ENCODE results near the gene SGK2. TPM values are rescaled to one million over a fixed set of nuclear protein-coding genes. Genes with fewer than 3 reads are reported as not detected.
A peak's percentile ranks its signal among the peaks of the same experiment; 100 is the strongest.

The SGK2 gene
- total and polyA plus RNA-seq, 2 of the 13 experiments (the other 11 are each of a cell fraction or from before 2014, with no cell fraction given): 6.2 to 29.4 TPM

GRCh38 chr20:43569282-43569681 lies 10.5 kb downstream of the SGK2 start:
- no peak for FAIRE-seq
- BruUV-seq (replicated peaks): no TSS peak
- Histone ChIP-seq H3K9ac (ENCODE audit: insufficient read depth, low read depth, low read length) (no peak overlapping the region), H2AFZ (ENCODE audit: low read length) (no peak overlapping the region), H3K36me3 (replicated peaks in 1 of 2; ENCODE audit: control insufficient read depth in 1 of 2, insufficient read depth in 2 of 2, low read length in 2 of 2) (peaks cover 0 to 19% of the 10 kb centered on the region in 2 experiments; a peak in 4 of 5 replicates), H3K27ac (ENCODE audit: extremely low read length, insufficient read depth, low read length) (no peak overlapping the region), H3K4me1 (ENCODE audit: insufficient read depth, low read length) (peaks cover 11% of the 10 kb centered on the region), H3K27me3 (ENCODE audit: control insufficient read depth in 1 of 2, insufficient read depth in 2 of 2, low read length in 2 of 2) (no peaks in the 10 kb centered on the region), H3K4me2 (ENCODE audit: low read depth, low read length) (no peak overlapping the region), H3K79me2 (ENCODE audit: insufficient read depth, low read length) (no peaks in the 10 kb centered on the region), H4K20me1 (ENCODE audit: insufficient read depth, low read length) (no peaks in the 10 kb centered on the region), H3K4me3 (replicated peaks in 1 of 3; ENCODE audit: insufficient read depth in 1 of 3, low read depth in 2 of 3, low read length in 3 of 3) (no peak overlapping the region), H3K9me3 (ENCODE audit: low read length) (no peaks in the 10 kb centered on the region)
- 95% methylated on average over 10 of the region's 10 CpGs for WGBS (ENCODE audit: low lambda C conversion rate)
- DNase-seq (ENCODE audit: low spot score): no peak
- in situ Hi-C loops (cut with HindIII; ENCODE audit: extremely low pct_ligation_motif_present, low pct_unique_long_range_greater_than_20kb) (no loop called here), intact Hi-C loops (cut with micrococcal nuclease; ENCODE audit: unreplicated experiment) (no loop called here)
- ChIA-PET POLR2A (interaction anchor here (1.2 to 9.7 kb wide), 3 partner anchors 11 to 34 kb away, joined by 3 to 109 read pairs (median 13); partner anchors contain the start of genes IFT52 and SGK2), CTCF (ENCODE audit: low intra/inter-chr PET ratio, low total read pairs) (no interaction called here)
- ATAC-seq: no peak
- TF ChIP-seq JUNB (CRISPR knock-in tag; IDR thresholded peaks at IDR 0.05; ENCODE audit: borderline replicate concordance) (no peak), ZNF790 (CRISPR knock-in tag; IDR thresholded peaks at IDR 0.05; ENCODE audit: borderline replicate concordance) (no peak), PPARG (CRISPR knock-in tag; conservative IDR thresholded peaks at IDR 0.05) (no peak), E2F1 (CRISPR knock-in tag; IDR thresholded peaks at IDR 0.05) (no peak), ZNF891 (CRISPR knock-in tag; IDR thresholded peaks at IDR 0.05) (0 out of 2 replicates have a peak, but pooled peaks have one; percentile 62), ZNF280B (CRISPR knock-in tag; IDR thresholded peaks at IDR 0.05; ENCODE audit: borderline replicate concordance) (0 out of 2 replicates have a peak, but pooled peaks have one; percentile 60), ZNF709 (CRISPR knock-in tag; IDR thresholded peaks at IDR 0.05) (no peak), NRL (CRISPR knock-in tag; IDR thresholded peaks at IDR 0.05; ENCODE audit: borderline replicate concordance) (0 out of 2 replicates have a peak, but pooled peaks have one; percentile 76), HOXA5 (CRISPR knock-in tag; IDR thresholded peaks at IDR 0.05) (no peak), ZMYM3 (CRISPR knock-in tag; IDR thresholded peaks at IDR 0.05) (peak; percentile 18; the same call in 1 of the 2 replicates), ZNF629 (CRISPR knock-in tag; conservative IDR thresholded peaks at IDR 0.05) (peak; percentile 88), TGIF2 (CRISPR knock-in tag; IDR thresholded peaks at IDR 0.05) (no peak)

Data from HepG2 (cell line).